ENCODE data around the gene PSEN2. TPM values are rescaled to one million over a fixed set of nuclear protein-coding genes. Genes with fewer than 3 reads are reported as not detected.

The PSEN2 gene
- total RNA-seq, 2 experiments from 2014 or later, result 4.5 to 4.9 TPM

DNA sequence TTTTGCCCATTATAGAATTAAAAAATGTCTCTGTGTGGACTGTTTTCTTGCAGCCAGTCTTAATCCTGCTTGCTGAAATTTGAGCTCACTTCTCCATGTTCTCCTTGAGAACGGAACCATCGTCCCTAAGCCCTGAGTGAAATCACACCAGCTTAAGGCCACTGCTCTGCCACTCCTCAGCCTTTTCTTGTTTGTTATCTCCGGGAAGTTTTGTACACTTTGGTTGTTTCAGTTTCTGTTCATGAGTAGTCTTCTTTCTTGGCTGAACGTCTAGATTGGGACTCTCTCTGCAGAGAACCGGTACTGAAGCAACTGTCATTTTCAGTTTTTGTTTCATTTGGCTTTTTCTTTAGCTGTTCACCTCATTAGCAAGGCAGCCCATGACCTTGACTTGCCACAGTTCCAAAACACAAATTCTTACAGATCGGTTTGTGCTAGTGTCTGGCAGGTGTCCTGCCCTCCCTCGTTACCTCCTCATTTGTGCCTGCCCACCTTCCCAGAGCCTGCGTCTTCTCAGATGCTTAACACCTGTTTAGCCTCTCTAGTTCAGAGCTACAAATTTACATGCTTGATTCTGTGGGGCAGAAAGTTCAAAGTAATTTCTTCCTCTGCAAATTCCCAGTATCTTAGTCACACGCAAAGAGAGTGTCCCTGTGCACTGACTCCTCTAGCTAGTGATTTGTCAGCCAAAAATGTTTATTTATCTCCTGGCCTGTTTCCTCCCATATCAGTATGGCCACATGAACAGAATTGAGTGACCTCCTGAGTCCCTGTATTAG is 12.4 kb downstream of the PSEN2 start:
- CTCF ChIA-PET, result interaction anchor here (0.6 to 3.7 kb wide), 11 partner anchors 11 to 425 kb away, joined by 3 to 14 read pairs (median 4); partner anchors contain the start of gene COQ8A
- Mint-ChIP-seq H3K27ac (peak overlapping the region; percentile 87), H3K4me3 (peak overlapping the region; percentile 54), H3K27me3 (no peaks in the 10 kb centered on the region), H3K36me3 (ENCODE audit: low read depth) (peaks cover 3% of the 10 kb centered on the region), H3K4me1 (peaks cover 58% of the 10 kb centered on the region), H3K9me3 (no peaks in the 10 kb centered on the region)
- peak; percentile 40 for DNase-seq
- POLR2A ChIA-PET, result interaction anchor here (0.6 to 3.5 kb wide), 19 partner anchors 9 to 574 kb away, joined by 3 to 82 read pairs (median 4); partner anchors contain the start of genes COQ8A, LIN9 and PSEN2

DNA sequence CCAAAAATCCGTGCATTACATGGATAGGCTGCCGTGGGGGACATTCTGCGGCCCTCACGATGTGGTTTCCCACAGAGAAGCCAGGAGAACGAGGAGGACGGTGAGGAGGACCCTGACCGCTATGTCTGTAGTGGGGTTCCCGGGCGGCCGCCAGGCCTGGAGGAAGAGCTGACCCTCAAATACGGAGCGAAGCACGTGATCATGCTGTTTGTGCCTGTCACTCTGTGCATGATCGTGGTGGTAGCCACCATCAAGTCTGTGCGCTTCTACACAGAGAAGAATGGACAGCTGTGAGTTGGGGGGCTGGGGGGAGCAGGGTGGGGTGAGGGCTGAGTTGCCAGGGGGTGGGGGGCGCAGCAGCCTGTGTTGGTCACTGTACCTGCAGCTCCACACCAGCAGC is 13.2 kb downstream of the PSEN2 start:
- no peaks in the 10 kb centered on the region for H3K9me3 Mint-ChIP-seq
- peak overlapping the region; percentile 54 for H3K4me3 Mint-ChIP-seq
- POLR2A ChIA-PET, result interaction anchor here (0.7 to 3.5 kb wide), 14 partner anchors 9 to 574 kb away, joined by 3 to 82 read pairs (median 6); partner anchors contain the start of genes COQ8A, LIN9 and PSEN2
- no peaks in the 10 kb centered on the region for H3K27me3 Mint-ChIP-seq
- no peak for DNase-seq
- H3K27ac Mint-ChIP-seq, result peak overlapping the region; percentile 87
- H3K4me1 Mint-ChIP-seq, result peaks cover 58% of the 10 kb centered on the region
- CTCF ChIA-PET, result interaction anchor here (0.7 to 3.7 kb wide), 7 partner anchors 32 to 475 kb away, joined by 3 to 14 read pairs (median 4); partner anchors contain the start of gene COQ8A
- peaks cover 7% of the 10 kb centered on the region for H3K36me3 Mint-ChIP-seq (ENCODE audit: low read depth)

DNA sequence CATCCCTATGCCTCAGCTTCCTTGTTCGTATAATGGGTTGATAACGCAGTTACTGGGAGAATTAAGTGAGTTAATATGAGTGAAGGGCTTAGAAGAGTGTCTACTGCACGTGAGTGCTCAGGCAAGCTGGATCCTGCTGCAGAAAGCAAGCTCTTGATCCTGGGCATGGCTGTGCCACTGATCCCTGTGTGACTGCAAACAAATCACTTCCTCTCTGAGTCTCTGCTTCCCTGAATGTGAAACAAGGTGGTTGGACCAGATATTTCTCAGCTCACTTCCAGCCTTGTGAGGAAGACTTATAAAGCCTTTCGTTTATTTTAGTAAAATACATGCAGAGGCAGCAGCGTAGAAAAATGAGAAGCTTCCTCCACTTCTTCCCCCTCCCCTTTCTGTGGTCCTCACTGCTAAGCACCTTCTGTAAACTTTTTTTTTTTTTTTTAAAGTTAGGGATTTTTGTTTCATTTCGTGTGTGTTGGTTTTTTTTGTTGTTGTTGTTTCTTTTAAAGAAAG is 13.8 kb downstream of the PSEN2 start:
- no peaks in the 10 kb centered on the region for H3K9me3 Mint-ChIP-seq
- no peak overlapping the region for H3K4me3 Mint-ChIP-seq
- H3K4me1 Mint-ChIP-seq, result peaks cover 58% of the 10 kb centered on the region
- H3K27me3 Mint-ChIP-seq, result no peaks in the 10 kb centered on the region
- ChIA-PET POLR2A (interaction anchor here (0.7 to 3.5 kb wide), 6 partner anchors 9 to 477 kb away, joined by 3 to 82 read pairs (median 12); partner anchors contain the start of genes COQ8A and PSEN2), CTCF (interaction anchor here (0.7 to 3.7 kb wide), 5 partner anchors 31 to 476 kb away, joined by 3 to 14 read pairs (median 4); partner anchors contain the start of gene COQ8A)
- no peak for DNase-seq
- H3K27ac Mint-ChIP-seq, result peak overlapping the region; percentile 87
- H3K36me3 Mint-ChIP-seq (ENCODE audit: low read depth), result peaks cover 7% of the 10 kb centered on the region

DNA sequence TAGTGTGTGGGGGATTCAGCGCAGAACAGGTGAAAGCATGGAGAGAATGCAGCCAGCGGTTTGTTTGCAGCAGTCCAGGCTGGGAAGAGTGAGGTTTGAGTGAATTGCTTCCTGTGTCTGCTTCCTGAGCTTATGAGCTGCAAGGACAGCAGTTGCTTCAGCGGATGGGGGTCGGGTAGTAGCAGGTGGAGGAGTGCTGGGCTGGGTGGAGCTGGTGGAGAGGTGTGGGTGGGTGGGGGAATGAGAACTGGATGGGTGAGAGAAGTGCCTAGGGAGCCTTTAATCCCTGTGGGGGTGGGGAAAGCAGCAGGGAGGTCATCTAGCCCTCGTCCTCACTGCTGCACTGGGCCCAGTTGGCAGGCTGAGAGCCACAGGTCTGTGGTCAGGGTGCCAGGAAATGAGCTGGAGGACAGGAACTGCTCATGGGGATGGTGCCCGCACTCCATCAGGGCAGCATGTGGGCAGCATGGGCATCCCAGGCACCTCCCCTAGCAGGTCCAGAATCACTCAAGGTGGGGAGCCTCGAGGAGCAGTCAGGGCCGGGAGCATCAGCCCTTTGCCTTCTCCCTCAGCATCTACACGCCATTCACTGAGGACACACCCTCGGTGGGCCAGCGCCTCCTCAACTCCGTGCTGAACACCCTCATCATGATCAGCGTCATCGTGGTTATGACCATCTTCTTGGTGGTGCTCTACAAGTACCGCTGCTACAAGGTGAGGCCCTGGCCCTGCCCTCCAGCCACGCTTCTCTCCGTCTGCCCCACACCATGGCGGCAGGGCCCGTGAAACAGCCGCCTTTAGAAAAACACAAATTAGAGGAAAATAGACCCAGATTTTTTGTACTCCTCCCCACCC is 14.8 kb downstream of the PSEN2 start:
- CTCF ChIA-PET, result interaction anchor here (1.2 to 3.7 kb wide), 2 partner anchors 259 to 477 kb away, joined by 3 to 14 read pairs; no protein-coding TSS in a partner anchor
- peaks cover 7% of the 10 kb centered on the region for H3K36me3 Mint-ChIP-seq (ENCODE audit: low read depth)
- no peak for DNase-seq
- H3K27me3 Mint-ChIP-seq, result no peaks in the 10 kb centered on the region
- H3K9me3 Mint-ChIP-seq, result no peaks in the 10 kb centered on the region
- peaks cover 58% of the 10 kb centered on the region for H3K4me1 Mint-ChIP-seq
- POLR2A ChIA-PET, result interaction anchor here (3.4 to 3.5 kb wide), 2 partner anchors 14 to 54 kb away, joined by 31 to 82 read pairs; partner anchors contain the start of genes COQ8A and PSEN2
- H3K4me3 Mint-ChIP-seq, result no peak overlapping the region
- H3K27ac Mint-ChIP-seq, result peak overlapping the region; percentile 62

DNA sequence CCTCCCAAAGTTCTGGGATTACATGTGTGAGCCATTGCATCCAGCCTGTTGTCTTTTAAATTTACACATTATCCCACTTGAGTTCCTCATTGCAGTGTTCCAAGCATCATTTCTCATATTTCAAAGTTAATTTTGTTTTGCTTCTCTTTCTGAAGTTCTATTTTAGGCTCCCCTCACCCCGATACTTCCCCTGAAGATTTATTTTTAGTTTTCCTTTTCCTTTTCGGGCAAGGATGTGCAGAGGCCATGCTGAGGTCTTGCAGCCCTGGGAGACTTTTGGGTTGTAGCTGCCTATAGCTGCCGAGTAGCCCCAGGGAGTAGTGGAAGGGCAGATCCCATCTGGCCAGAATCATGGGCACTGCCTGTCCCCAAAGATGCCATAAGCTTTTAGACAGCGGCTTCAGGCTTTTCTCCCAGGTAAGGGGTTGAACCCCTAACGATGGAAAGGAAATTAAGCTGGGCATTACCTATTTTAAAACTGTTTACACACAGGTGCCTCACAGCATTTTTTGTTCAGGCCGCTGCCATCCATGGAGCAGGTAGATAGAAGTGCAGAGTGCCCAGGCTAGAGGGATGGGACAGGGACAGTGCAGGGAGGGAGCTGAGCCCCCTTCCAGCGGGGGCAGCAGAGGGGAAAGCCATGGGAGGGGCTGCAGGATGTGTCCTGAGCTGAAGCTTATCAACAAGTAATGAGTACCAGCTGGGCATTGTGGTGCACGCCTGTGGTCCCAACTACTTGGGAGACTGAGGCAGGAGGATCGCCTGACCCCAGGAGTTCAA is 15.9 kb downstream of the PSEN2 start:
- ChIA-PET CTCF (no interaction called here), POLR2A (interaction anchor here (1.9 kb wide), 1 partner anchor 53 kb away, joined by 10 read pairs; the partner anchor contains the start of gene COQ8A)
- peak overlapping the region; percentile 59 for H3K27ac Mint-ChIP-seq
- H3K9me3 Mint-ChIP-seq, result no peaks in the 10 kb centered on the region
- peaks cover 51% of the 10 kb centered on the region for H3K4me1 Mint-ChIP-seq
- no peak overlapping the region for H3K4me3 Mint-ChIP-seq
- H3K27me3 Mint-ChIP-seq, result no peaks in the 10 kb centered on the region
- H3K36me3 Mint-ChIP-seq (ENCODE audit: low read depth), result peaks cover 7% of the 10 kb centered on the region
- no peak for DNase-seq

DNA sequence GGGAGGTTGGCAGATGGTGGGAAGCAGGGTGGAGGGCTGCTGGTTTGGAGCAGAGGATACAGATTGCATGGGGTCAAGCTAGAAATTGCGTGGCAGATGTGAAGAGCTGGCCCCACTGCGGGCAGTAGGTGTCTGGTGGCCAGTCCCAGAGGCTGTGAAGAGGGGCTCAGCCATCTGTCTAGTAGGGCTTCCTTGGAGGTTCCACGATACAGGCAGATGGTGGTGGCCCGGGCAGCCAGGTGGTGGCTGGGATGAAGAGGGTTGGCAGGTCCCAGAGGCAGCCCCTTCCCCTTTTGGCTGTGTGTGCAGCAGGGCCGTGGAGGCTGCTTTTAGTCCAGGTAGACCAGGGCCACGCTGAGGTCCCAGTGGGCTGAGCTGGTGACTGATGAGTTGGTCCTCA is 16.6 kb downstream of the PSEN2 start:
- Mint-ChIP-seq H3K4me1 (peaks cover 44% of the 10 kb centered on the region), H3K27me3 (no peaks in the 10 kb centered on the region), H3K9me3 (no peaks in the 10 kb centered on the region), H3K27ac (no peak overlapping the region), H3K36me3 (ENCODE audit: low read depth) (peaks cover 7% of the 10 kb centered on the region), H3K4me3 (no peak overlapping the region)
- ChIA-PET POLR2A (interaction anchor here (1.9 kb wide), 1 partner anchor 52 kb away, joined by 10 read pairs; the partner anchor contains the start of gene COQ8A), CTCF (no interaction called here)
- DNase-seq, result no peak

DNA sequence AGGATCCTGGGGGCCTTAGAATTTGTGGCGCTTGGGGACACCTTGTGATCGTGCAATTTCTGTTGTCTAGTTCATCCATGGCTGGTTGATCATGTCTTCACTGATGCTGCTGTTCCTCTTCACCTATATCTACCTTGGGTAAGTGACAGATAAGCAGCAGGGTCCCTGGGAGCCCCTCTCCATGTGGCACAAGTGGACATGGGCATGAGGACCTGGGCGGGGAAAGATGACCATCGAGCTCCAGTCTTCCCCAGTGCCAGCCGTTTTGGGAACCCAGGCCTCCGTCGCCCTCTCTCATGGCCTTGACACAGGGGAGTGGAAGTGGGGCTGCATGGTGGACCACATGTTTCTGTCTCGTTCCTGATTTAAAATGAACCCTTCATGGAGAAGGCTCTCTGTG is 17.6 kb downstream of the PSEN2 start:
- no peak overlapping the region for H3K4me3 Mint-ChIP-seq
- no peak for DNase-seq

DNA sequence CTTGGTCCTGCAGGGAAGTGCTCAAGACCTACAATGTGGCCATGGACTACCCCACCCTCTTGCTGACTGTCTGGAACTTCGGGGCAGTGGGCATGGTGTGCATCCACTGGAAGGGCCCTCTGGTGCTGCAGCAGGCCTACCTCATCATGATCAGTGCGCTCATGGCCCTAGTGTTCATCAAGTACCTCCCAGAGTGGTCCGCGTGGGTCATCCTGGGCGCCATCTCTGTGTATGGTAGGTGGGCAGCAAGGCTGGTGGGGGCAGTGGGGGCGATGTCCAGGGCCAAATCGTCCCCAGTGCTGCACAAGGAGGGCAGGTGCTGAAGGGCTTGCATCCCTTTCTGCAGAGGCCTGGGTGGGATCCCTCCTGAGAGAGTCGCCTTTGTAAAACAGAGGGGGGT is 18.4 kb downstream of the PSEN2 start:
- Mint-ChIP-seq H3K4me3 (no peak overlapping the region), H3K4me1 (peaks cover 27% of the 10 kb centered on the region), H3K27ac (no peak overlapping the region), H3K9me3 (no peaks in the 10 kb centered on the region), H3K27me3 (no peaks in the 10 kb centered on the region), H3K36me3 (ENCODE audit: low read depth) (peaks cover 7% of the 10 kb centered on the region)
- DNase-seq, result no peak
- CTCF ChIA-PET, result no interaction called here
- POLR2A ChIA-PET, result no interaction called here

More for the DNA sequence above, 17.6 kb downstream of the PSEN2 start:
- no peaks in the 10 kb centered on the region for H3K27me3 Mint-ChIP-seq
- H3K4me1 Mint-ChIP-seq, result peaks cover 34% of the 10 kb centered on the region
- H3K36me3 Mint-ChIP-seq (ENCODE audit: low read depth), result peaks cover 7% of the 10 kb centered on the region
- ChIA-PET CTCF (no interaction called here), POLR2A (no interaction called here)
- H3K27ac Mint-ChIP-seq, result no peak overlapping the region
- H3K9me3 Mint-ChIP-seq, result no peaks in the 10 kb centered on the region

DNA sequence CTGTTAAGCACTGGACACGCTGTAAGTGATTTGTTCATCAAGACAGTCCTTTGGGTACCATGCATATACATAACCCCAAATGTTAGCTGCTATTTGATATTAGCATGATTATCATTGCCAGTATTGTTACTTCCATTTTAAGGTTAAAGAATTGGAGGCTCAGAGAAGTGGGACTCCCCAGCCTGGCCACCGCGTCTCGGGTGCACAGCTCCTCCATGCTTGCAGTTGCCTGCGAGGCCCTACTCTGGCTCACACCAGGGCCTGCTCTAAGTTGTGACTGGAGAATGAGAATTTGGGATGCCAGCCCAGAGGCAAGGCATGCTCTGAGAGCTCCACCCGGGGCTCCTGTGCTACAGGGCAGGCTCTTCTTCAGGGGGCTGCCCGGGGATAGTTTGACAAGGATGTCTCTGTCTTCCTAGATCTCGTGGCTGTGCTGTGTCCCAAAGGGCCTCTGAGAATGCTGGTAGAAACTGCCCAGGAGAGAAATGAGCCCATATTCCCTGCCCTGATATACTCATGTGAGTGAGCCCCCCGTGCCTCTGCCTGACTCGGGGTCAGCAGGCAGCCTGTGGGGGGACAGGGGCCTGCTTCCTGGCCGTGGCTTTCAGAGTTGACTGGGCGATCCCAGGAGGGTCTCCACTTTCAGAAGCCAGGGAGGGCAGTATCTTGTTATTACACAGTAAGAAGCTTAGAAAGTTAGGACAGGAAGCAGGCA is 19.4 kb downstream of the PSEN2 start:
- Mint-ChIP-seq H3K4me3 (no peak overlapping the region), H3K36me3 (ENCODE audit: low read depth) (peaks cover 7% of the 10 kb centered on the region), H3K4me1 (peaks cover 17% of the 10 kb centered on the region), H3K27ac (no peak overlapping the region), H3K27me3 (no peaks in the 10 kb centered on the region), H3K9me3 (no peaks in the 10 kb centered on the region)
- CTCF ChIA-PET, result interaction anchor here (1.1 kb wide), 1 partner anchor 17 kb away, joined by 3 read pairs; no protein-coding TSS in a partner anchor
- POLR2A ChIA-PET, result no interaction called here
- no peak for DNase-seq

DNA sequence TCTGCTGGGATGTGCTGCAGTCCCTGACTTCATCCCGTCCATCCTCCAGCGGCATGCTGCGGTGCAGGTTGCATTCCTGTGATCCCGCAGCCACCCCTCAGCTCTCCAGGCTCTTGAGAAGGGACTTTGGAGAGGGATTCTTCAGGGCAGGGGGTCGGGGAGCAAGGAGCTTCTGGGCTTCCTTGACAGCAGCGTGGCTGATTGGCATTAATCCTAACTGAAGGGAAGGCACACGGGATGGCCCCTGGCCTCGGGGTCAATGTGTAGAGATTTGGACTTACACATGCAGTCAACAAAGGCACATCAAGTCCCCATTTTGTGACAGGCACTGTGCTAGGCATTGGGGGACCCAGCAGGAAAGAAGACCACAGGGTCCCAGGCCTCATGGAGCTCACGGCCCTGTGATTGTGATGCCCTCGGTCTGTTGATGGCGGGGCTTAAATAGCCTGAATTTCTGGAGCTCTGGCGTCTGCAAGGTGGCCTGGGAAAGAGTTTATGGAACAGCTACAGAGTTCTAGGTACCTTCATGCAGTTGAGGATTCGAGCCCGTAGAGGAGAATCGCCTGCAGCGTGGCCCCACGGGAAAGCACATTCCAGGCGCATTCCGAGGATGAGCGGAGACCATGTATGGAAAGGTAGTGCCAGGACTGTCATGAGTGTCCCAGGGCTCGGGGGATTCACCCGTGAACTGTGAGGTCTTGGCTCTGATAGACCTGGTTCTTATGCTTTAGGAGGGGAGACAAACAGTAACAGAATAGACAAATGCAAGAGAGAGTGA is 20.1 kb downstream of the PSEN2 start:
- ChIA-PET POLR2A (interaction anchor here (0.5 kb wide), 1 partner anchor 48 kb away, joined by 3 read pairs; no protein-coding TSS in a partner anchor), CTCF (interaction anchor here (1.1 kb wide), 1 partner anchor 18 kb away, joined by 3 read pairs; no protein-coding TSS in a partner anchor)
- H3K36me3 Mint-ChIP-seq (ENCODE audit: low read depth), result peaks cover 7% of the 10 kb centered on the region
- H3K27me3 Mint-ChIP-seq, result no peaks in the 10 kb centered on the region
- H3K4me3 Mint-ChIP-seq, result no peak overlapping the region
- no peak for DNase-seq
- peaks cover 10% of the 10 kb centered on the region for H3K4me1 Mint-ChIP-seq
- no peak overlapping the region for H3K27ac Mint-ChIP-seq
- no peaks in the 10 kb centered on the region for H3K9me3 Mint-ChIP-seq

DNA sequence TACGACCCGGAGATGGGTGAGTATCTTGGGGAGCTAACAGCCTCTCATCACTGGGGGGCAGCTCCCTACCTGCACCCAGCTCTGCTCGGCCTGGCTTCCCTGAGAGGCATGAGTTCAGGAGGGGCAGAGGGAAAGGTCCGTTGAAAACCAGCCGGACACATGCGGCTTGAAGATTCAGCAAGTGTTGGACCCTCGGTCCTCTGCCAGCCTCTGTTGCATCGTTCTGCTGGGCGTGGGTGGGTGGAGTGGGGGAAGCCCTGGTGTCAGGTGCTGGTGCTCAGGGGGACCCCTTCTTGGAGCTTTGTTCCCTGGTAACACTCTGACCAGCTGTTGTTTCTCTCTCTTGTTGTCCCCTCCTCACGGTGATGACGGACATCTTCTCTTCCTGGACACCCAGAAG is 20.9 kb downstream of the PSEN2 start:
- CTCF ChIA-PET, result no interaction called here
- no peak overlapping the region for H3K27ac Mint-ChIP-seq
- no peak overlapping the region for H3K4me3 Mint-ChIP-seq
- no peaks in the 10 kb centered on the region for H3K27me3 Mint-ChIP-seq
- no peaks in the 10 kb centered on the region for H3K9me3 Mint-ChIP-seq
- POLR2A ChIA-PET, result interaction anchor here (3.5 kb wide), 1 partner anchor 8 kb away, joined by 15 read pairs; no protein-coding TSS in a partner anchor
- peaks cover 5% of the 10 kb centered on the region for H3K36me3 Mint-ChIP-seq (ENCODE audit: low read depth)
- no peak for DNase-seq
- H3K4me1 Mint-ChIP-seq, result peaks cover 2% of the 10 kb centered on the region
